WTC11 (cell line): ENCODE results near the gene MGAT4C. TPM values are rescaled to one million over a fixed set of nuclear protein-coding genes. Genes with fewer than 3 reads are reported as not detected.

Experiments used
- ATAC-seq: fragments of 200-7000 bp; cut with Tn5 transposase; 2 replicates; pipeline ENCODE4 v1.10.0; 2021; ENCODE audit warnings: mild to moderate bottlenecking, moderate library complexity
- CTCF ChIA-PET: fragments of 300-600 bp; sonication (Branson Sonifier 250); formaldehyde crosslinking; loops from one replicate; lab custom pipeline; 2021; ENCODE audit warnings: antibody characterized with exemption; lab: Charles Lee
- POLR2A ChIA-PET: fragments of 350-600 bp; sonication (Branson Sonifier 250); formaldehyde crosslinking; loops from one replicate; lab custom pipeline; 2021; ENCODE audit warnings: antibody characterized with exemption; lab: Charles Lee
- DNase-seq: peaks from one replicate; pipeline ENCODE4 v3.0.0; 2021; ENCODE audit warnings: low spot score
- H3K27ac Mint-ChIP-seq: 2 replicates; pipeline ENCODE4 v1.8.0; 2021; ENCODE audit warnings: mixed read lengths
- H3K27me3 Mint-ChIP-seq: 2 replicates; pipeline ENCODE4 v1.8.0; 2021; ENCODE audit warnings: low read depth, mild to moderate bottlenecking, moderate library complexity, mixed read lengths
- H3K36me3 Mint-ChIP-seq: 2 replicates; pipeline ENCODE4 v1.8.0; 2021; ENCODE audit warnings: mixed read lengths
- H3K4me1 Mint-ChIP-seq: 2 replicates; pipeline ENCODE4 v1.8.0; 2022; ENCODE audit warnings: mixed read lengths
- H3K4me3 Mint-ChIP-seq: 2 replicates; pipeline ENCODE4 v1.8.0; 2021; ENCODE audit warnings: mild to moderate bottlenecking, moderate library complexity, mixed read lengths
- H3K9me3 Mint-ChIP-seq: 2 replicates; pipeline ENCODE4 v1.8.0; 2021; ENCODE audit warnings: mixed read lengths
- AFF4 ChIP-seq: sonication (generic); formaldehyde crosslinking; IDR thresholded peaks from 2 replicates; pipeline ENCODE4 v1.8.1; 2023; ENCODE audit warnings: mild to moderate bottlenecking, missing genetic modification reagents, borderline replicate concordance
- CBFB ChIP-seq: sonication (generic); formaldehyde crosslinking; IDR thresholded peaks from 2 replicates; pipeline ENCODE4 v1.8.1; 2022; ENCODE audit warnings: mild to moderate bottlenecking, low read depth, missing genetic modification reagents
- CREM ChIP-seq: sonication (generic); formaldehyde crosslinking; IDR thresholded peaks from 2 replicates; pipeline ENCODE4 v1.8.1; 2022; ENCODE audit warnings: mild to moderate bottlenecking, missing genetic modification reagents, moderate library complexity
- ERG ChIP-seq: fragments of 250-450 bp; sonication (Bioruptor Pico); IDR thresholded peaks from 2 replicates; pipeline ENCODE4 v1.8.0; 2021; ENCODE audit warnings: mild to moderate bottlenecking
- FOXP4 ChIP-seq: sonication (generic); formaldehyde crosslinking; IDR thresholded peaks from 2 replicates; pipeline ENCODE4 v1.8.0; 2022; ENCODE audit warnings: mild to moderate bottlenecking, missing genetic modification reagents
- GTF2I ChIP-seq: fragments of 250-450 bp; sonication (Bioruptor Pico); conservative IDR thresholded peaks from 2 replicates; pipeline ENCODE4 v1.4.0; 2021; ENCODE audit warnings: mild to moderate bottlenecking
- HMGA2 ChIP-seq: fragments of 250-450 bp; sonication (Bioruptor Pico); IDR thresholded peaks from 2 replicates; pipeline ENCODE4 v1.4.0; 2021; ENCODE audit warnings: mild to moderate bottlenecking, moderate library complexity
- HMGXB4 ChIP-seq: sonication (generic); formaldehyde crosslinking; IDR thresholded peaks from 2 replicates; pipeline ENCODE4 v1.8.1; 2023; ENCODE audit warnings: mild to moderate bottlenecking, moderate library complexity, missing genetic modification reagents
- JAZF1 ChIP-seq: fragments of 250-450 bp; sonication (Bioruptor Pico); IDR thresholded peaks from 2 replicates; pipeline ENCODE4 v1.9.0; 2021; ENCODE audit warnings: moderate library complexity, mild to moderate bottlenecking, inconsistent platforms
- KAT7 ChIP-seq: sonication (generic); formaldehyde crosslinking; IDR thresholded peaks from 2 replicates; pipeline ENCODE4 v1.8.1; 2023; ENCODE audit warnings: missing genetic modification reagents, mild to moderate bottlenecking, borderline replicate concordance
- MXD4 ChIP-seq: fragments of 250-450 bp; sonication (Bioruptor Pico); IDR thresholded peaks from 2 replicates; pipeline ENCODE4 v1.8.0; 2021; ENCODE audit warnings: mild to moderate bottlenecking, moderate library complexity, borderline replicate concordance
- NFE2L1 ChIP-seq: sonication (generic); formaldehyde crosslinking; IDR thresholded peaks from 2 replicates; pipeline ENCODE4 v1.8.1; 2023; ENCODE audit warnings: missing genetic modification reagents
- RORB ChIP-seq: fragments of 250-450 bp; sonication (Bioruptor Pico); IDR thresholded peaks from 2 replicates; pipeline ENCODE4 v1.9.0; 2021; ENCODE audit warnings: mild to moderate bottlenecking
- ZNF121 ChIP-seq: sonication (generic); formaldehyde crosslinking; IDR thresholded peaks from 2 replicates; pipeline ENCODE4 v1.8.0; 2023; ENCODE audit warnings: missing genetic modification reagents
- total RNA-seq: library from RNA; stranded (reverse); gene quantifications from 3 replicates; pipeline ENCODE4 v1.2.3, GENCODE V29; 2021
- TF ChIP-seq, protein P1 (sequence below): sonication (generic); formaldehyde crosslinking; IDR thresholded peaks from 2 replicates; pipeline ENCODE4 v1.8.0; 2022; ENCODE audit warnings: mild to moderate bottlenecking, missing genetic modification reagents

The MGAT4C gene
- total RNA-seq, 1 experiment from 2014 or later, result 4.8 TPM

DNA sequence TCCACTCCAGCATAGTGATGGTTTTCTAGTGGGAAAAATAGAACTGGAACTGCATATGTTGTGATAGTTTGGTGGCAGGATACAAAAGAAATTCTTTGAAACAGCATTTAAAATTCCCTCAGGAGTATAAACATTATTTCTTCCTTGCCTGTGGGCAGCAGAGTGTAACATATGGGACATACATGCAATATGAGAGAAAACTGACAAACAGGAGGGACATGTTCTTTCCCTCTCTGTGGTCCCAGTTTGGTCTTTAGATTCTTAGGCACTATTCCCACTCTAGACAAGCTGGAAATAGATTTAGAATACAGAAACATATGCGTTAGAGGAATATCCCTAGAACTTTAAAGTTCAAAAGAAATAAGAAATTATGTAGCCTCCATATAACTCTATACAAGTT is 68.0 kb downstream of the MGAT4C start:
- Mint-ChIP-seq H3K4me3 (no peak overlapping the region), H3K36me3 (no peaks in the 10 kb centered on the region), H3K9me3 (no peaks in the 10 kb centered on the region), H3K27me3 (no peaks in the 10 kb centered on the region), H3K27ac (no peak overlapping the region), H3K4me1 (peaks cover 6% of the 10 kb centered on the region)
- ATAC-seq (no peak), DNase-seq (no peak)
- ChIA-PET POLR2A (no interaction called here), CTCF (no interaction called here)
- TF ChIP-seq NFE2L1 (CRISPR knock-in tag) (no peak), ZNF121 (no peak), GTF2I (CRISPR knock-in tag) (no peak)

DNA sequence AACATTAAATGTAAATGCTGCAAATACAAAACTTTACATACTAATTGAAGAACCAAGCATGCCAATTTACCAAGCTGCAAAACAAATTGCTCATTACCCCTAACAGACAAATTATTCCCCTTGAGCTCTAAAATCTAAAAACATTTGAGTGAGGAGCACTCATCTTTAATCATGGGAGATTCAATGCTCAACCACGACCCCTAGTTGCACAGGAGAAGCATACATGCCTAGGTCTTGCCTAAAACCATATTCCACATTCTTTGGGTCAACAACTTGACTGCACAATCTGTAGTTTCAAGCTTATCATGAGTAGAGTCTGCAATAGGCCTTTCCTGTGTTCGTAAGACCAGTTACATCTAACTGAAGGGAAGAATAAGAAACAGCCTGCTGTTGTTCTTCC is 69.7 kb downstream of the MGAT4C start:
- H3K4me3 Mint-ChIP-seq, result no peak overlapping the region
- H3K27me3 Mint-ChIP-seq, result no peaks in the 10 kb centered on the region
- ATAC-seq (peak; percentile 58), DNase-seq (no peak)
- TF ChIP-seq, protein P1, sequence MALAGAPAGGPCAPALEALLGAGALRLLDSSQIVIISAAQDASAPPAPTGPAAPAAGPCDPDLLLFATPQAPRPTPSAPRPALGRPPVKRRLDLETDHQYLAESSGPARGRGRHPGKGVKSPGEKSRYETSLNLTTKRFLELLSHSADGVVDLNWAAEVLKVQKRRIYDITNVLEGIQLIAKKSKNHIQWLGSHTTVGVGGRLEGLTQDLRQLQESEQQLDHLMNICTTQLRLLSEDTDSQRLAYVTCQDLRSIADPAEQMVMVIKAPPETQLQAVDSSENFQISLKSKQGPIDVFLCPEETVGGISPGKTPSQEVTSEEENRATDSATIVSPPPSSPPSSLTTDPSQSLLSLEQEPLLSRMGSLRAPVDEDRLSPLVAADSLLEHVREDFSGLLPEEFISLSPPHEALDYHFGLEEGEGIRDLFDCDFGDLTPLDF, result no peak
- TF ChIP-seq HMGXB4, result no peak
- TF ChIP-seq AFF4 (CRISPR knock-in tag), result no peak
- TF ChIP-seq ERG, result no peak
- no peak for TF ChIP-seq RORB (CRISPR knock-in tag)
- TF ChIP-seq MXD4, result no peak
- TF ChIP-seq CREM (CRISPR knock-in tag), result no peak
- no peak for TF ChIP-seq HMGA2 (CRISPR knock-in tag)
- TF ChIP-seq CBFB (CRISPR knock-in tag), result no peak
- no peak for TF ChIP-seq FOXP4 (CRISPR knock-in tag)
- no peak for TF ChIP-seq KAT7 (CRISPR knock-in tag)
- no peak for TF ChIP-seq JAZF1 (CRISPR knock-in tag)
- peaks cover 6% of the 10 kb centered on the region for H3K4me1 Mint-ChIP-seq
- H3K36me3 Mint-ChIP-seq, result no peaks in the 10 kb centered on the region; the same call in 1 of the 2 replicates
- peaks cover 7% of the 10 kb centered on the region for H3K9me3 Mint-ChIP-seq
- ChIA-PET POLR2A (no interaction called here), CTCF (interaction anchor here (0.9 kb wide), 1 partner anchor 14 kb away, joined by 3 read pairs; no protein-coding TSS in a partner anchor)
- H3K27ac Mint-ChIP-seq, result peak overlapping the region; percentile 30; the same call in 1 of the 2 replicates
